Coronary artery (tissue), 2 donors: ENCODE results near the gene GHDC.
"Not testable (repeated sequence)": the region's sequence is repeated elsewhere in the genome, so short reads cannot be mapped to it uniquely, and the experiment has no call there.

Experiments
- DNase-seq: peaks from one replicate; pipeline ENCODE4 v3.0.0-alpha.2; 2017; ENCODE audit warnings: low spot score
- H3K27ac ChIP-seq, 2 donors: fragments of 200-600 bp; sonication (generic); one replicate each; pipeline ENCODE4 v1.5.1; 2016 to 2019
- H3K4me3 ChIP-seq: fragments of 200-600 bp; sonication (generic); 2 replicates; pipeline ENCODE4 v1.5.1; 2016; ENCODE audit warnings: mild to moderate bottlenecking, moderate library complexity
- CTCF ChIP-seq: fragments of 200-600 bp; sonication (generic); IDR thresholded peaks from one replicate; pipeline ENCODE4 v1.5.1; 2019; ENCODE audit warnings: antibody characterized with exemption

The GHDC gene

DNA sequence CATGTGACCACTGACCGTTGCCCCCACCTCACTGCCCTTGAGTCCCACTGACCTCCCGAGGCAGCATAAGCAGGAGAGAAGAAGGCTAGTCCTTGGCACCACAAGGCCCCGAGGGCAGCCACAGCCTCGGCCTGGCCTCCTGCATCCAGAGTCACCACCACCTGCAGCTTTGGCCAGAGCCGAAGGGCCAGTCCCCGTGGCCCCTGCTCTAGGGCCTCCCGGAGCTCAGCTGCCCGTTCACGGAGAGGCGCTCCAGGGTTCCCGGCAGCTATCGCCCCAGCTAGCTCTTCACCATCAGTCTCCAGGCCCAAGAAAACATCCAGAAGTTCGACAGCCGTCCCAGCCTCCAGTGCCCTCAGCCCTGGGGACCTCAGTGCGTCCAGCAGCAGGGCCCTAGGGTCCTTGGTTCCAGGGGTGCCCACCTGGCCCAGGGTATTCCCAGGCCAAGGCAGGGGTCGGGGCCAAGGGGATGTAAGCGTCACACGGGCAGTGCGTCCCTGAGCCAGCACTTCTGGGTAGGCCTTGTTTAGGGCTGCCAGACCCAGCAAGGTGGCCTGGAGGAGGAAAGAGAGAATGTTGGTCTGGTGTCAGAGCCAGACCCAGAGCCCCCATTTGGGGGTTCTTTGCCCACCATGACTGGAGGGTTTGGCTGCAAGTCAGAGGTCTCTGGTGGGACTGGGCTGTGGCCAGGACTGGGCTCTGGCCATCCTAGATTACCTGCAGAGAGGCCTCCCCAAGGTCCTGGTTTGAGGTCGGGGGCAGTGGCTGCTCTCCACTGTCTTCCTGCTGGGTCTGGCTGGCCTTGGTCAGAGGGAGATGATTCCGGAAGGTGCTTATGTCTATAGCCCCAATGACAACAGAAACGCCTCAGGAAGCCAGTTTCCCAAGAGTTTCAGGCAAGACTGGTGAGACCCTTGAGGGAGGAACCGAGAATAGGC is 1.8 kb downstream of the GHDC start:
- Histone ChIP-seq H3K27ac (no peak overlapping the region), H3K4me3 (peak overlapping the region; percentile 75)
- no peak for DNase-seq
- no peak for TF ChIP-seq CTCF

DNA sequence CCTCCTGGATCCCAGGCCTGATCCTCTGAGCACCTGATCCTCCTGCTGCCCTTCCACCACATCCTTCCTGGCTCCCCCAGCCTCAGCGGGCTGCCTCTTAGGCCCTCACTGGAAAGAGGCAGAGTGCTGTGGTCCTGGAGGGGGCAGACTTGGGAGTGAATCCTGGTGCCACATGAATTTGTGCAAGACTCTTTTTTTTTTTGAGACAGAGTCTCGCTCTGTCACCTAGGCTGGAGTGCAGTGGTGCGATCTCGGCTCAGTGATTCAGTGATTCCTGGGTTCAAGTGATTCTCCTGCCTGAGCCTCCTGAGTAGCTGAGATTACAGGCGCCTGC is 3.1 kb downstream of the GHDC start:
- no peak for DNase-seq
- no peak for TF ChIP-seq CTCF
- H3K27ac ChIP-seq = no peak overlapping the region
- H3K4me3 ChIP-seq = no peak overlapping the region

DNA sequence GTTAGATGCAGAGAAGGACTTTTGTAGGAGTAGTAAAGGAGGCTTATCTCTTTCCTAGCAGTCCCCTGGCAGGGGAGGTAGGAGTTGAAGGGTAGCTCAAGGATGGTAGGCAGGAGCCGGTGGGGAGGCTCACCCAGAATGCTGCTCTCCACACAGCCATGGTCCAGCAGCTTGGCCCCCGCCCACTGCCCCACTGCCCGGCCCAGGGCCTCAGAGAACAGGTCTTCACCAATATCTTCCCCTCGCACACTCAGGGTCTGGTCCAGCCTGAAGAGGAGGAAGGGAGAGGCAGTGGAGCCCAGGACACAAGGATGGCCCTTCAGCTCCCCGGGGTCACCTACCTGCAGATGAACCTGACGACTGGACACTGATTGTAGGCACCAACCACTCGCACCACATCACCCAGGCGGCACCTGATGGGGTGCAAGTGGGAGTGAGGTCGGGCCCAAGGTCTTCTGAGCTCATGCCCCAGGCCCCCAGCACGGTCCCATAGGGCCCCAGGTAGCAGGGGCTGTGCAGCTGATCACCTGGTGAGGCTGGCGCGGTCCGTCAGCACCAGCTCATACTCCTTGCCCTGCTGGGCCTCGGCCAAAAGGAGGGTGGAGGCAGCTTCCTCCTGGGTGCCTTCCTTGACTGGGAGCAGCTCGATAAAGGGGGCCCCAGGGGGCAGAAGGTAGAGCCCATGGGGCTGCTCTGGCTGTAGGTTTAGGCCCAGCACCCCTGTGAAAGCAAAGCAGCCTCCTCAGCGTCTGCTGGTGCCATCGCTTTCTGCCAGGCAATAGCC is 3.6 kb downstream of the GHDC start:
- no peak for DNase-seq
- H3K4me3 ChIP-seq = no peak overlapping the region
- no peak overlapping the region for H3K27ac ChIP-seq
- no peak for TF ChIP-seq CTCF

DNA sequence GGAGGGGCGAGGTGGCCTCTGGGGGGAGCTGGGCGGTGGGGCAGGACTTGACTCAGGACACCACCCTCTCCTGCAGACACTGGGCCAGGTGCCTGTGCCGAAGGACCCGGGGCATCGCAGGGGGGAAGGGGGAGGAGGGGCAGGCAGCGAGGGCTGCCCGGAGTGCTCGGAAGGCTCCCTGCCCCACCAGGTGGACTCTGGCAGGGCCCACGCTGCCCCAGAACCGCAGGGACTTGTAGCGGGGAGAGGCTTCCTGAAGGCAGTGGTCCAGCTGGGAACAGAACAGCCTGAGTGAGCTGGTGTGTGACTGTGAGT is 4.7 kb downstream of the GHDC start:
- H3K27ac ChIP-seq = no peak overlapping the region
- no peak overlapping the region for H3K4me3 ChIP-seq
- TF ChIP-seq CTCF = no peak
- no peak for DNase-seq

DNA sequence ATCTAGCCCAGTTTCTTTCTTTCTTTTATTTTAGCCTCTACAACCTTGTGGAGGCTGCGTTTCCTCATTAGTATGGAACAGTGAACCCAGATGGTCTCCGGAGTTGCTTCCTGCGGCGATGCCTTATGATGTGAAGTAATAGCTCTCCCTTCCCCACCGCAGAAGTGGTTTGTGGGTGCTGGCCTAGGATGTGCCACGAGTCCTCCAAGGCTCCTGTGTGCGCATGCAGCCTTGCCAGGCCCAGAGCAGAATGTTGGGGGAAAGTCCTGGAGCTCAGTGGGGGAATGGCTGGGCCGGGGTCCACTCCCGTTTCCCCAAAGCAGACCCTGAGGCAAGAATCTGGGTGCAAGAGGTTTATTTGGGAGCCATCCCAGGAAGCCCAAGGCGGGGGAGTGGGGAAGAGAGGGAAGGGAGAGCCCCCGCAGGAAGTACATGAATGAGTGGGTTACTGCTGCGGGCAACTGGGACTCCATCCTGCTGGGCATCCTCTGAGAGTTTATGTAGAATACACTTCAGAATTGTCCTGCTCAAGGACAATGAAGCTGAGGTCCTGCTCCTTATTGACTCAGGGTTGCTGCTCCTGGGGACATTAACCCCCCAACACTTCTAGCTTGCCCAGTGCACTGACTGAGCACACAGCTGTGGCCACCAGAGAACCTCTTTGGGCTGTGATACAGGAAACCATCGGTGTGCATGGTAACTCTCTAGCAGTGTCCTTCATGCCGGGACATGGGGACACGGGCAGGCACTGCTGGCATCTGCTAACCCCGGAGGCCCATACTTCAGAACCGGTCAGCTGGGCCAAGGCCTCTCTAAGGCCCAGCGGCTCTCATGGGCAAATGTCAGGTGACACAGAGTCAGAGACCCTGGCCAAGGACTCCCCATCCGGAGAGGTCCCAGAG is 5.3 kb downstream of the GHDC start:
- Histone ChIP-seq H3K4me3 (no peak overlapping the region), H3K27ac (no peak overlapping the region)
- DNase-seq = no peak
- no peak for TF ChIP-seq CTCF

DNA sequence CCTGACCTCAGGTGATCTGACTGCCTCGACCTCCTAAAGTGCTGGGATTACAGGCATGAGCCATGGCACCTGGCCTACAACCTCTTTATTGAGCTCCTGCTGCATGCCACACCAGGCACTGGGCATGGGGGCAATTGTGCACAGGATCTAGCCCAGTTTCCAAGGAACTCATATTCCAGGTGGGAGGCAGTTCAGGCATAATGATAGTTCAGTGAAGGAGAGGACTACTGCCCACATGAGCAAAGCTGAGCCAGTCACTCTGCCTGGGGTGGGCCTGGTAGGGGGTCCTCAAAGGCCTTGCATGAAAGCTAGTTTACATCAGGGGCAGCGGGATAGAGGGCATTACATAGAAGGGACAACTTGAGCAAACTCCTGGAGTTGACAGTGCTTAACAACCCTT is 6.5 kb downstream of the GHDC start:
- DNase-seq = no peak

GRCh38 chr17:42186191-42186590 is 8.1 kb downstream of the GHDC start:
- not testable (repeated sequence) for H3K4me3 ChIP-seq, H3K27ac ChIP-seq, DNase-seq

More for the DNA sequence above, 6.5 kb downstream of the GHDC start:
- Histone ChIP-seq H3K27ac (no peak overlapping the region), H3K4me3 (no peak overlapping the region)
- no peak for TF ChIP-seq CTCF
